Ovary (tissue), 9 donors: Measurements from ENCODE around the gene CACNA1C. TPM values are rescaled to one million over a fixed set of nuclear protein-coding genes. Genes with fewer than 3 reads are reported as not detected.

Source experiments
- DNase-seq, 5 donors: peaks; one replicate each; pipeline ENCODE4 v3.0.0-alpha.2; 2019 to 2020
- H3K27ac ChIP-seq, 2 donors: fragments of 200-600 bp; one replicate each; pipeline versions ENCODE4 v1.5.1 to v1.8.0; 2019 to 2022
- H3K27me3 ChIP-seq: fragments of 200-600 bp; one replicate; pipeline ENCODE4 v1.8.0; 2022
- H3K36me3 ChIP-seq: fragments of 200-600 bp; sonication (generic); one replicate; pipeline ENCODE4 v1.5.1; 2019
- H3K4me1 ChIP-seq: one replicate; pipeline ENCODE4 v1.8.1; 2013; ENCODE audit warnings: mild to moderate bottlenecking, moderate library complexity; ENCODE audit not compliant: insufficient read depth
- H3K4me3 ChIP-seq: fragments of 200-600 bp; sonication (generic); one replicate; pipeline ENCODE4 v1.5.1; 2017
- H3K9me3 ChIP-seq, 2 donors: fragments of 200-600 bp in 1 of 2; sonication (generic) in 1 of 2; one replicate each; pipeline versions ENCODE4 v1.5.1 to v1.8.1; 2013 to 2019; ENCODE audit warnings: mild to moderate bottlenecking in 1 of 2, moderate library complexity in 1 of 2
- EP300 ChIP-seq: sonication (generic); formaldehyde crosslinking; IDR thresholded peaks from one replicate; pipeline ENCODE4 v1.6.1; 2017; ENCODE audit warnings: antibody characterized with exemption
- POLR2A ChIP-seq: fragments of 450-650 bp; IDR thresholded peaks from one replicate; pipeline ENCODE4 v1.6.1; 2017; ENCODE audit warnings: antibody characterized with exemption, mild to moderate bottlenecking, moderate library complexity
- WGBS, 3 donors: extraction: QIAGEN DNeasy Blood & Tissue Kit in 1 of 3; methylation state at CpG; one replicate each; pipeline versions ENCODE4 v1.1.5 to v1.1.7; 2013 to 2017; 5-methylcytosine and 5-hydroxymethylcytosine counted together
- intact Hi-C, 4 donors: fragments of 100-400 bp; cut with DNase I; formaldehyde crosslinking; loops; one replicate each; pipeline versions ENCODE4 v1.11.0 to v1.15.1; 2022 to 2023
- polyA plus RNA-seq, 2 donors: library from polyadenylated mRNA; stranded (reverse); fragments of 200-250 nt in 1 of 2; fragments of 350-450 nt in 1 of 2; fragmentation: Illumina TruSeq in 1 of 2; extraction: RNeasy Lipid Tissue Mini Kit (QIAGEN cat#74804) in 1 of 2; gene quantifications; one replicate each; pipeline ENCODE4 v1.2.3, GENCODE V29; 2013 to 2014
- total RNA-seq, 7 donors: library from RNA; depleted of rRNA in 2 of 7; stranded (reverse); fragments of >200 nt in 2 of 7; fragmentation: NEBNext Ultra II Directional in 3 of 7; extraction: Animal tissue kit (Norgen Biotek cat#: 25700) in 3 of 7; gene quantifications; one replicate each; pipeline versions ENCODE4 v1.1.0 to v1.2.4, GENCODE V29; 2016 to 2023
- TF ChIP-seq, protein P1 (sequence below), 3 donors: fragments of 450-650 bp in 2 of 3; fragments of 200-600 bp in 1 of 3; IDR thresholded peaks; one replicate each; pipeline versions ENCODE4 v1.5.1 to v1.8.0; 2016 to 2022; ENCODE audit warnings: antibody characterized with exemption in 3 of 3, mild to moderate bottlenecking in 1 of 3
- donor health status: DM: no; HTN: no; CAD: no; lungs with moderate emphysema.
- donor health status: DM: no; HTN: no; CAD: no.
- donor health status: Bipolar disorder and iron deficiency.
- donor health status: DM: yes; HTN: yes; CAD: no.
- donor health status: DM: no; HTN: no; CAD: no.
- donor health status: DM: yes; HTN: yes; CAD: no.

CACNA1C gene
- total and polyA plus RNA-seq, 9 donors, result 2.2 to 8.3 (median 3.7) TPM

GRCh38 chr12:2643576-2644135 is 590.9 kb downstream of the CACNA1C start:
- intact Hi-C loops, result no loop called here
- TF ChIP-seq, protein P1, sequence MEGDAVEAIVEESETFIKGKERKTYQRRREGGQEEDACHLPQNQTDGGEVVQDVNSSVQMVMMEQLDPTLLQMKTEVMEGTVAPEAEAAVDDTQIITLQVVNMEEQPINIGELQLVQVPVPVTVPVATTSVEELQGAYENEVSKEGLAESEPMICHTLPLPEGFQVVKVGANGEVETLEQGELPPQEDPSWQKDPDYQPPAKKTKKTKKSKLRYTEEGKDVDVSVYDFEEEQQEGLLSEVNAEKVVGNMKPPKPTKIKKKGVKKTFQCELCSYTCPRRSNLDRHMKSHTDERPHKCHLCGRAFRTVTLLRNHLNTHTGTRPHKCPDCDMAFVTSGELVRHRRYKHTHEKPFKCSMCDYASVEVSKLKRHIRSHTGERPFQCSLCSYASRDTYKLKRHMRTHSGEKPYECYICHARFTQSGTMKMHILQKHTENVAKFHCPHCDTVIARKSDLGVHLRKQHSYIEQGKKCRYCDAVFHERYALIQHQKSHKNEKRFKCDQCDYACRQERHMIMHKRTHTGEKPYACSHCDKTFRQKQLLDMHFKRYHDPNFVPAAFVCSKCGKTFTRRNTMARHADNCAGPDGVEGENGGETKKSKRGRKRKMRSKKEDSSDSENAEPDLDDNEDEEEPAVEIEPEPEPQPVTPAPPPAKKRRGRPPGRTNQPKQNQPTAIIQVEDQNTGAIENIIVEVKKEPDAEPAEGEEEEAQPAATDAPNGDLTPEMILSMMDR (IDR thresholded peaks at IDR 0.05), result no peak
- no peak for TF ChIP-seq POLR2A
- TF ChIP-seq EP300, result no peak
- Histone ChIP-seq H3K36me3 (no peaks in the 10 kb centered on the region), H3K9me3 (no peaks in the 10 kb centered on the region), H3K27ac (no peak overlapping the region), H3K4me3 (no peak overlapping the region), H3K27me3 (no peaks in the 10 kb centered on the region), H3K4me1 (no peaks in the 10 kb centered on the region)
- 80 to 86% (median 85%) methylated on average over 7 of the region's 7 CpGs for WGBS, 3 donors
- no peak for DNase-seq

- Histone ChIP-seq H3K36me3 (no peaks in the 10 kb centered on the region), H3K9me3 (no peaks in the 10 kb centered on the region), H3K27me3 (no peaks in the 10 kb centered on the region), H3K4me1 (peaks cover 3% of the 10 kb centered on the region), H3K27ac (no peak overlapping the region), H3K4me3 (no peak overlapping the region)
- intact Hi-C loops, result no loop called here
- TF ChIP-seq EP300, result no peak
- no peak for DNase-seq
- 73 to 83% (median 78%) methylated on average over 8 of the region's 8 CpGs for WGBS, 3 donors
Observed at GRCh38 chr12:2644683-2645405, 592.1 kb downstream of the CACNA1C start.

GRCh38 chr12:2645460-2645859 is 592.7 kb downstream of the CACNA1C start:
- 87 to 90% (median 89%) methylated on average over 8 of the region's 8 CpGs for WGBS, 3 donors
- H3K4me1 ChIP-seq, result peaks cover 3% of the 10 kb centered on the region
- H3K9me3 ChIP-seq, result no peaks in the 10 kb centered on the region
- intact Hi-C loops, result no loop called here
- H3K27me3 ChIP-seq, result no peaks in the 10 kb centered on the region
- no peak overlapping the region for H3K27ac ChIP-seq
- TF ChIP-seq EP300 (no peak), POLR2A (no peak)
- TF ChIP-seq, protein P1 (IDR thresholded peaks at IDR 0.05), result no peak
- no peak overlapping the region for H3K4me3 ChIP-seq
- H3K36me3 ChIP-seq, result no peaks in the 10 kb centered on the region
- no peak for DNase-seq

DNA sequence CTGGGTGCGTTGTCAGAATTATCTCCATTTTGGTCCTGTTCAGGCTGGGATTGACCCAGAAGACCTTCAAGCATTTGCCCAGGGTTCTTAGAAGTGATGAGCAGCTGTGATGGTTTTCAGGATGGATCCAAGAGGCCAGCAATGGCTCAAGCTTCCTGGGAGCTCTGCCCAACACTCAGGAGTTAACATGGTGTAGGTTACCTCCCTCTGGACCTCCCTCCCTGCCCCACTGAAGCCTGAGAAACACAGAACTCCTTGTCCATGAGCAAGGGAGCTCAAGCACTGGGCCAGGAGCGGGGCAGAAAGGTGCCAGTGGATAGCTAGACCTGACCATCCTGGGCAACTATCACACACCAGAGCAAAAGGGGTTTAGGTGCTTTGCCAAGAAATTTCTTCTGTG is 593.6 kb downstream of the CACNA1C start:
- H3K27ac ChIP-seq, result no peak overlapping the region
- intact Hi-C loops, result no loop called here
- H3K4me3 ChIP-seq, result no peak overlapping the region
- WGBS, 3 donors, result 96 to 97% (median 97%) methylated on average over 2 of the region's 2 CpGs
- no peaks in the 10 kb centered on the region for H3K27me3 ChIP-seq
- H3K9me3 ChIP-seq, result no peaks in the 10 kb centered on the region
- no peaks in the 10 kb centered on the region for H3K36me3 ChIP-seq
- TF ChIP-seq POLR2A, result no peak
- no peak for TF ChIP-seq EP300
- TF ChIP-seq, protein P1 (IDR thresholded peaks at IDR 0.05), result no peak
- peak in 1 of 5 donors; percentile 2 for DNase-seq
- peaks cover 3% of the 10 kb centered on the region for H3K4me1 ChIP-seq

DNA sequence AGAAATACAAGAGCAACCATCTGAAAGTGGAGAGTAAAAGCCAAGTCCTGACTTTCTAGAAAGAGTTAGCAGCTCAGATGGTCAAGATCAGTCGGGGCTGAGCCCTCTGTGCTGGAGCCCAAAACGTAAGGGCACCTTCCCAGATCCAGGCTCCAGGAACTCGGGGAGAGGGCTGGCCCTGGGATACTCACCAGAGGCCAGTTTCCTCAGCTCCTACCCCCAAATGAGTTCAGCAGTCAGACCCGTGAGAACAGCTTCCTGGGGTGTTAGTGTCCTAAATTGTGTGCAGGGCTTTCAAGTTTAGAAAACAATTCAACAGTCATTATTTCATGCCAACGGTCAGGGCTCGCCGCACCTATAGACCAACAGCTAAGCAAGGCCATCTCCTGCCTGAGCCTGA is 594.4 kb downstream of the CACNA1C start:
- 85 to 96% (median 92%) methylated on average over 7 of the region's 7 CpGs for WGBS, 3 donors
- Histone ChIP-seq H3K4me3 (no peak overlapping the region), H3K4me1 (peaks cover 3% of the 10 kb centered on the region), H3K27me3 (no peaks in the 10 kb centered on the region), H3K9me3 (no peaks in the 10 kb centered on the region), H3K36me3 (no peaks in the 10 kb centered on the region), H3K27ac (no peak overlapping the region)
- TF ChIP-seq EP300, result no peak
- TF ChIP-seq, protein P1 (IDR thresholded peaks at IDR 0.05), result no peak
- no peak for TF ChIP-seq POLR2A
- intact Hi-C loops, result no loop called here
- DNase-seq, result no peak
